OCI-LY3 (cell line): Measurements from ENCODE around the gene JAZF1.

Experiments
- H2AFZ ChIP-seq: fragments of 200-600, 300-600 bp; shearing (Covaris generic); 2 replicates; pipeline ENCODE4 v1.6.0; 2014; ENCODE audit warnings: antibody characterized with exemption, low read depth, low read length
- H3K27ac ChIP-seq: fragments of 200-600, 300-600 bp; sonication (generic); 2 replicates; pipeline ENCODE4 v1.5.1; 2014; ENCODE audit warnings: mild to moderate bottlenecking, low read length, moderate library complexity, mixed read lengths
- H3K27me3 ChIP-seq: fragments of 200-600, 300-600 bp; sonication (generic); 2 replicates; pipeline ENCODE4 v1.6.1; 2014; ENCODE audit warnings: low read depth, low read length, mixed read lengths
- H3K36me3 ChIP-seq: fragments of 200-600, 300-600 bp; sonication (generic); replicated peaks from 2 replicates; pipeline ENCODE3; 2014; ENCODE audit warnings: low read depth, low read length, mixed read lengths
- H3K4me1 ChIP-seq: fragments of 300-600, 200-600 bp; sonication (generic); 2 replicates; pipeline ENCODE4 v1.6.1; 2014; ENCODE audit warnings: low read length, mixed read lengths
- H3K4me2 ChIP-seq: fragments of 200-600, 300-600 bp; sonication (generic); 2 replicates; pipeline ENCODE4 v1.6.1; 2014; ENCODE audit warnings: low read length, mixed read lengths
- H3K4me3 ChIP-seq: fragments of 300-600, 200-600 bp; sonication (generic); 2 replicates; pipeline ENCODE4 v1.5.1; 2014; ENCODE audit warnings: antibody characterized with exemption, mild to moderate bottlenecking, low read length, moderate library complexity
- H3K79me2 ChIP-seq: fragments of 300-600, 200-600 bp; shearing (Covaris generic); 2 replicates; pipeline ENCODE4 v1.6.1; 2014; ENCODE audit warnings: mild to moderate bottlenecking, low read length, mixed read lengths
- H3K9ac ChIP-seq: fragments of 300-600, 200-600 bp; shearing (Covaris generic); 2 replicates; pipeline ENCODE4 v1.6.0; 2014; ENCODE audit warnings: mild to moderate bottlenecking, low read length, moderate library complexity
- H3K9me3 ChIP-seq: fragments of 200-600, 300-600 bp; shearing (Covaris generic); 2 replicates; pipeline ENCODE4 v1.6.1; 2014; ENCODE audit warnings: low read length, mixed read lengths; ENCODE audit not compliant: insufficient read depth
- H4K20me1 ChIP-seq: fragments of 200-600, 300-600 bp; sonication (generic); 2 replicates; pipeline ENCODE4 v1.6.1; 2016; ENCODE audit warnings: low read length, mixed read lengths; ENCODE audit not compliant: insufficient read depth
- CTCF ChIP-seq: fragments of 200-600, 300-600 bp; sonication (generic); IDR thresholded peaks from 2 replicates; pipeline ENCODE4 v1.5.1; 2014; ENCODE audit warnings: antibody characterized with exemption, low read length, low read depth
- EZH2phosphoT487 ChIP-seq: fragments of 200-600 bp; shearing (Covaris generic); IDR thresholded peaks from 2 replicates; pipeline ENCODE4 v1.6.1; 2018; ENCODE audit warnings: antibody characterized with exemption, mixed run types, low read depth

The JAZF1 gene

GRCh38 chr7:27842094-27842692, 338.4 kb downstream of the JAZF1 start:
- Histone ChIP-seq H3K4me1 (peaks cover 11% of the 10 kb centered on the region), H3K79me2 (no peaks in the 10 kb centered on the region), H3K27ac (no peak overlapping the region), H4K20me1 (peaks cover 6% of the 10 kb centered on the region; the same call in 1 of the 2 replicates), H3K4me3 (no peak overlapping the region), H3K4me2 (no peak overlapping the region), H3K9ac (no peak overlapping the region), H2AFZ (no peak overlapping the region), H3K36me3 (no peaks in the 10 kb centered on the region), H3K9me3 (no peaks in the 10 kb centered on the region), H3K27me3 (no peaks in the 10 kb centered on the region)
- TF ChIP-seq EZH2phosphoT487 (no peak), CTCF (no peak)

GRCh38 chr7:27840760-27841364, 339.7 kb downstream of the JAZF1 start:
- Histone ChIP-seq H3K27ac (no peak overlapping the region), H3K9ac (no peak overlapping the region), H3K4me3 (no peak overlapping the region), H3K27me3 (no peaks in the 10 kb centered on the region), H3K4me1 (peaks cover 11% of the 10 kb centered on the region), H4K20me1 (peaks cover 6% of the 10 kb centered on the region; the same call in 1 of the 2 replicates), H2AFZ (no peak overlapping the region), H3K36me3 (no peaks in the 10 kb centered on the region), H3K79me2 (no peaks in the 10 kb centered on the region), H3K4me2 (peak overlapping the region; percentile 44), H3K9me3 (no peaks in the 10 kb centered on the region)
- TF ChIP-seq EZH2phosphoT487 (no peak), CTCF (no peak)

GRCh38 chr7:27840313-27840712, 340.3 kb downstream of the JAZF1 start:
- H3K4me1 ChIP-seq: peaks cover 11% of the 10 kb centered on the region

More at GRCh38 chr7:27840313-27840712, 340.3 kb downstream of the JAZF1 start:
- Histone ChIP-seq H3K9me3 (no peaks in the 10 kb centered on the region), H3K79me2 (no peaks in the 10 kb centered on the region), H3K36me3 (no peaks in the 10 kb centered on the region), H3K27me3 (no peaks in the 10 kb centered on the region), H3K27ac (no peak overlapping the region), H3K9ac (no peak overlapping the region), H3K4me3 (no peak overlapping the region), H3K4me2 (peak overlapping the region; percentile 44), H2AFZ (no peak overlapping the region), H4K20me1 (peaks cover 6% of the 10 kb centered on the region; the same call in 1 of the 2 replicates)
- no peak for TF ChIP-seq CTCF
- no peak for TF ChIP-seq EZH2phosphoT487
